Measurements from ENCODE around the gene PPFIBP1.
"Not testable (repeated sequence)": the region's sequence is repeated elsewhere in the genome, so short reads cannot be mapped to it uniquely, and the experiment has no call there.

The PPFIBP1 gene

GRCh38 chr12:27571463-27571862 is 47.5 kb downstream of the PPFIBP1 start:
- DNase-seq = no peak

- DNase-seq = no peak
Observed at GRCh38 chr12:27572486-27573255, 48.7 kb downstream of the PPFIBP1 start.

- no peak for DNase-seq
Observed at GRCh38 chr12:27573972-27574371, 50.0 kb downstream of the PPFIBP1 start.

- no peak for DNase-seq
Observed at GRCh38 chr12:27575090-27575761, 51.2 kb downstream of the PPFIBP1 start.

- no peak for DNase-seq
Observed at GRCh38 chr12:27575762-27576118, 51.7 kb downstream of the PPFIBP1 start.

GRCh38 chr12:27576667-27577347 is 52.8 kb downstream of the PPFIBP1 start:
- no peak for DNase-seq

- DNase-seq = no peak
Observed at GRCh38 chr12:27577688-27578087, 53.7 kb downstream of the PPFIBP1 start.

- no peak for DNase-seq
Observed at GRCh38 chr12:27578689-27579372, 54.8 kb downstream of the PPFIBP1 start.

GRCh38 chr12:27580561-27581330 is 56.7 kb downstream of the PPFIBP1 start:
- no peak for DNase-seq

- DNase-seq = not testable (repeated sequence)
Observed at GRCh38 chr12:27581331-27581671, 57.3 kb downstream of the PPFIBP1 start.

GRCh38 chr12:27581833-27582232 is 57.8 kb downstream of the PPFIBP1 start:
- DNase-seq = not testable (repeated sequence)

- not testable (repeated sequence) for DNase-seq
Observed at GRCh38 chr12:27582445-27582844, 58.4 kb downstream of the PPFIBP1 start.

GRCh38 chr12:27583057-27583797 is 59.2 kb downstream of the PPFIBP1 start:
- no peak for DNase-seq

- no peak for DNase-seq
Observed at GRCh38 chr12:27583981-27584380, 60.0 kb downstream of the PPFIBP1 start.

GRCh38 chr12:27585739-27586265 is 61.8 kb downstream of the PPFIBP1 start:
- no peak for DNase-seq

- DNase-seq = not testable (repeated sequence)
Observed at GRCh38 chr12:27588075-27588730, 64.2 kb downstream of the PPFIBP1 start.

GRCh38 chr12:27588776-27589175 is 64.8 kb downstream of the PPFIBP1 start:
- no peak for DNase-seq

- no peak for DNase-seq
Observed at GRCh38 chr12:27589419-27589818, 65.4 kb downstream of the PPFIBP1 start.

- not testable (repeated sequence) for DNase-seq
Observed at GRCh38 chr12:27591698-27592097, 67.7 kb downstream of the PPFIBP1 start.

GRCh38 chr12:27592548-27592947 is 68.5 kb downstream of the PPFIBP1 start:
- DNase-seq = no peak

- no peak for DNase-seq
Observed at GRCh38 chr12:27593266-27593665, 69.3 kb downstream of the PPFIBP1 start.
